Measurements from ENCODE around the gene REEP3. TPM values are rescaled to one million over a fixed set of nuclear protein-coding genes. Genes with fewer than 3 reads are reported as not detected.

The REEP3 gene
- total RNA-seq, 1 donor from 2014 or later = 9.7 TPM

- DNase-seq (no peak), ATAC-seq (ENCODE audit: low read depth) (no peak)
- Mint-ChIP-seq H3K36me3 (ENCODE audit: low read depth) (peaks cover 4% of the 10 kb centered on the region), H3K27ac (no peak overlapping the region), H3K27me3 (no peaks in the 10 kb centered on the region), H3K4me1 (no peaks in the 10 kb centered on the region), H3K9me3 (no peaks in the 10 kb centered on the region), H3K4me3 (no peak overlapping the region)
- ChIA-PET POLR2A (no interaction called here), CTCF (interaction anchor here (1.6 kb wide), 1 partner anchor 15 kb away, joined by 4 read pairs; no protein-coding TSS in a partner anchor)
- no peak for TF ChIP-seq CTCF (IDR thresholded peaks at IDR 0.05)
- intact Hi-C loops (cut with micrococcal nuclease) = no loop called here
These were observed 93.2 kb downstream of the REEP3 start for GRCh38 chr10:63614371-63614891.

GRCh38 chr10:63618552-63618951 is 97.4 kb downstream of the REEP3 start:
- DNase-seq = no peak
- no peak for TF ChIP-seq CTCF (IDR thresholded peaks at IDR 0.05)
- H3K27ac Mint-ChIP-seq = no peak overlapping the region
- no peaks in the 10 kb centered on the region for H3K27me3 Mint-ChIP-seq
- intact Hi-C loops (cut with micrococcal nuclease) = no loop called here
- no peaks in the 10 kb centered on the region for H3K4me1 Mint-ChIP-seq
- no peaks in the 10 kb centered on the region for H3K9me3 Mint-ChIP-seq
- ATAC-seq (ENCODE audit: low read depth) = no peak
- H3K4me3 Mint-ChIP-seq = no peak overlapping the region
- H3K36me3 Mint-ChIP-seq (ENCODE audit: low read depth) = peaks cover 10% of the 10 kb centered on the region
- ChIA-PET POLR2A (no interaction called here), CTCF (no interaction called here)

GRCh38 chr10:63619426-63619825 is 98.2 kb downstream of the REEP3 start:
- intact Hi-C loops (cut with micrococcal nuclease) = no loop called here
- no peaks in the 10 kb centered on the region for H3K4me1 Mint-ChIP-seq
- DNase-seq (no peak), ATAC-seq (ENCODE audit: low read depth) (no peak)
- CTCF ChIA-PET = interaction anchor here (1.0 kb wide), 1 partner anchor 9 kb away, joined by 4 read pairs; no protein-coding TSS in a partner anchor
- no peak overlapping the region for H3K27ac Mint-ChIP-seq
- H3K4me3 Mint-ChIP-seq = no peak overlapping the region
- peaks cover 10% of the 10 kb centered on the region for H3K36me3 Mint-ChIP-seq (ENCODE audit: low read depth)
- POLR2A ChIA-PET = no interaction called here
- no peaks in the 10 kb centered on the region for H3K9me3 Mint-ChIP-seq
- no peaks in the 10 kb centered on the region for H3K27me3 Mint-ChIP-seq
- no peak for TF ChIP-seq CTCF (IDR thresholded peaks at IDR 0.05)

- CTCF ChIA-PET = interaction anchor here (0.7 kb wide), 2 partner anchors 8 to 11 kb away, joined by 3 read pairs; no protein-coding TSS in a partner anchor
- Mint-ChIP-seq H3K9me3 (no peaks in the 10 kb centered on the region), H3K4me3 (no peak overlapping the region), H3K27me3 (no peaks in the 10 kb centered on the region), H3K36me3 (ENCODE audit: low read depth) (peaks cover 7% of the 10 kb centered on the region), H3K27ac (no peak overlapping the region), H3K4me1 (peaks cover 2% of the 10 kb centered on the region)
- POLR2A ChIA-PET = no interaction called here
- intact Hi-C loops (cut with micrococcal nuclease) = no loop called here
- ATAC-seq (ENCODE audit: low read depth) (no peak), DNase-seq (no peak)
- TF ChIP-seq CTCF (IDR thresholded peaks at IDR 0.05) = no peak
These were observed 100.9 kb downstream of the REEP3 start for GRCh38 chr10:63622097-63622496.

GRCh38 chr10:63624701-63625100 is 103.5 kb downstream of the REEP3 start:
- Mint-ChIP-seq H3K4me3 (no peak overlapping the region), H3K27me3 (no peaks in the 10 kb centered on the region), H3K9me3 (no peaks in the 10 kb centered on the region), H3K27ac (no peak overlapping the region), H3K36me3 (ENCODE audit: low read depth) (peaks cover 7% of the 10 kb centered on the region), H3K4me1 (peaks cover 18% of the 10 kb centered on the region)
- TF ChIP-seq CTCF (IDR thresholded peaks at IDR 0.05) = no peak
- intact Hi-C loops (cut with micrococcal nuclease) = loop anchor here (5.0 kb wide), 2 partner anchors 267 to 1187 kb away; no protein-coding TSS in a partner anchor
- ATAC-seq (ENCODE audit: low read depth) (no peak), DNase-seq (no peak)
- CTCF ChIA-PET = no interaction called here
- POLR2A ChIA-PET = no interaction called here

Measured in activated B cell treated with CpG ODN at 0.5 μM for 24 hours (primary cell).